Mesothelial cell of epicardium (in vitro differentiated cells): ENCODE measurements around the gene GEMIN2. TPM values are rescaled to one million over a fixed set of nuclear protein-coding genes. Genes with fewer than 3 reads are reported as not detected.
A peak's percentile ranks its signal among the peaks of the same experiment; 100 is the strongest.

Source experiments
- DNase-seq, 2 experiments: peaks; one replicate each; pipeline ENCODE4 v3.0.0; 2021; ENCODE audit warnings: low spot score in 2 of 2; ENCODE audit not compliant: unreplicated experiment in 2 of 2
- H3K27ac Mint-ChIP-seq: 2 replicates; pipeline ENCODE4 v1.8.0; 2021; ENCODE audit warnings: mixed read lengths
- H3K27me3 Mint-ChIP-seq: 2 replicates; pipeline ENCODE4 v1.8.0; 2021; ENCODE audit warnings: low read depth, mixed read lengths
- H3K36me3 Mint-ChIP-seq: 2 replicates; pipeline ENCODE4 v1.8.0; 2021; ENCODE audit warnings: mixed read lengths
- H3K4me1 Mint-ChIP-seq: 2 replicates; pipeline ENCODE4 v1.8.0; 2021; ENCODE audit warnings: mixed read lengths
- H3K4me3 Mint-ChIP-seq: 2 replicates; pipeline ENCODE4 v1.8.0; 2021; ENCODE audit warnings: mild to moderate bottlenecking, moderate library complexity, mixed read lengths
- H3K9me3 Mint-ChIP-seq: 2 replicates; pipeline ENCODE4 v1.8.0; 2021; ENCODE audit warnings: mixed read lengths
- CTCF ChIP-seq: fragments of 200-600 bp; sonication (generic); IDR thresholded peaks from one replicate; pipeline ENCODE4 v1.5.0; 2021; ENCODE audit warnings: antibody characterized with exemption; ENCODE audit not compliant: unreplicated experiment
- total RNA-seq: library from RNA; stranded (reverse); gene quantifications from 3 replicates; pipeline ENCODE4 v1.2.1, GENCODE V29; 2021

Gene GEMIN2
- total RNA-seq, 1 donor from 2014 or later, result 13.9 TPM

DNA sequence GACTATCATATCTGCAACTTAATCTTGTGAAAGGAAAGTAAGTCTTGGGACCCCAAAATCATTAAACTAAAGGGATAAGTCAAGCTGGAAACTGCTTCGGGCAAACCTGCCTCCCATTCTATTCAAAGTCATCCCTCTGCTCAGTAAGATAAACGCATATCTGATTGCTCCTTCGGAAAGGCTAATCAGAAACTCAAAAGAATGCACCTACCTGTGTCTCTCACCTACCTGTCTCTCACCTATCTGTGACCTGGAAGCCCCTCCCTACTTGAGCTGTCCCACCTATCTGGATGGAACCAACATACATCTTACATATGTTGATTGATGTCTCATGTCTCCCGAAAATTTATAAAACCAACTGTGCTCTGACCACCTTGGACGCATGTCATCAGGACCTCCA is 31.0 kb upstream of the GEMIN2 start:
- no peak for DNase-seq
- H3K27me3 Mint-ChIP-seq, result no peaks in the 10 kb centered on the region
- TF ChIP-seq CTCF, result no peak
- no peaks in the 10 kb centered on the region for H3K9me3 Mint-ChIP-seq
- no peak overlapping the region for H3K27ac Mint-ChIP-seq
- H3K4me3 Mint-ChIP-seq, result no peak overlapping the region
- H3K4me1 Mint-ChIP-seq, result no peaks in the 10 kb centered on the region
- H3K36me3 Mint-ChIP-seq, result peaks cover 51% of the 10 kb centered on the region

DNA sequence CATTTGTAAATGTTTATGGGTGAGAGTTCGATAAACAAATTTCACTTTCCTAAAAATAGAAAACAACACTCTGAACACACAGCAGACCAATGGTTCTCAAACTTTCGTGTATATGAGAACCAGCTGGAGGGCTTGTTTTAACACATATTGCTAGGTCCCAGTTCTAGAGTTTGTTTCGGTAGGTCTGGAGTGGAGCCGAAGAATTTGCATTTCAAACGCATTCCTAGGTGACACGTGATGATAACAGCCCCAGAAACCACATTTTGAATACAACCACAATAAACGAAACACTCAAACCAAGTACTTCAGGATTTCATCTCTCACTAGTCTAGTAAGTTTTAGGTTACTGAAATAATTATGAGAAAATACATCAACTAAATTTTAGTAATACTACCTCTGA is 28.2 kb upstream of the GEMIN2 start:
- no peaks in the 10 kb centered on the region for H3K27me3 Mint-ChIP-seq
- TF ChIP-seq CTCF, result no peak
- H3K27ac Mint-ChIP-seq, result no peak overlapping the region
- DNase-seq, result no peak
- peaks cover 54% of the 10 kb centered on the region for H3K36me3 Mint-ChIP-seq
- H3K9me3 Mint-ChIP-seq, result no peaks in the 10 kb centered on the region
- H3K4me3 Mint-ChIP-seq, result no peak overlapping the region
- no peaks in the 10 kb centered on the region for H3K4me1 Mint-ChIP-seq

- no peak overlapping the region for H3K4me3 Mint-ChIP-seq
- no peaks in the 10 kb centered on the region for H3K9me3 Mint-ChIP-seq
- H3K27ac Mint-ChIP-seq, result no peak overlapping the region
- no peaks in the 10 kb centered on the region for H3K4me1 Mint-ChIP-seq
- H3K36me3 Mint-ChIP-seq, result peaks cover 56% of the 10 kb centered on the region
- TF ChIP-seq CTCF, result no peak
- no peak for DNase-seq
- H3K27me3 Mint-ChIP-seq, result no peaks in the 10 kb centered on the region
Observed at GRCh38 chr14:39087493-39087892, 26.6 kb upstream of the GEMIN2 start.

DNA sequence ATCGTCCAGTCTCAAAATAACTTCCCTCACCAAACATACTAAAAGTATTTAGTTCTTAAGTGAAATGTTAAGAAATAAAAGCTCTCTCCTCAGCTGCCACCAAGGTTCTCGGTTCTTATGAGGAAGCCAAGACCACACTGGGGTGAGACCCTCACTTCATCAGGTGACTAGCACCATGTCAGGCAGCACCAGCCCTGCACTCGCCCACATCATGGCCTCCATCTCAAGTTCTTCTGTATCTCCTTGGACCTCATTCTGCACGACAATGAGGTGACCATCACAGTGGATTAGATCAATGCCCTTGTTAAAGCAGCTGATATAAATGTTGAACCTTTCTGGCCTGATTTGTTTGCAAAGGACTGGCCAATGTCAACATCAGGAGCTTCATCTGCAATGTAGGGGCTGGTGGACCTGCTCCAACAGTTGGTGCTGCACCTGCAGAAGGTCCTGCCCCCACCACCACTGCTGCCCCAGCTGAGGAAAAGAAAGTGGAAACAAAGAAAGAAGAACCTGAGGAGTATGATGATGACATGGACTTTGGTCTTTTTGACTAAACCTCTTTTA is 23.5 kb upstream of the GEMIN2 start:
- TF ChIP-seq CTCF, result no peak
- no peak overlapping the region for H3K4me3 Mint-ChIP-seq
- H3K36me3 Mint-ChIP-seq, result peaks cover 46% of the 10 kb centered on the region
- no peaks in the 10 kb centered on the region for H3K4me1 Mint-ChIP-seq
- no peak overlapping the region for H3K27ac Mint-ChIP-seq
- DNase-seq, result no peak
- no peaks in the 10 kb centered on the region for H3K9me3 Mint-ChIP-seq
- H3K27me3 Mint-ChIP-seq, result no peaks in the 10 kb centered on the region

- Mint-ChIP-seq H3K27ac (no peak overlapping the region), H3K36me3 (peaks cover 39% of the 10 kb centered on the region), H3K4me3 (no peak overlapping the region), H3K9me3 (no peaks in the 10 kb centered on the region), H3K27me3 (no peaks in the 10 kb centered on the region), H3K4me1 (no peaks in the 10 kb centered on the region)
- no peak for DNase-seq
- no peak for TF ChIP-seq CTCF
Observed at GRCh38 chr14:39091716-39092115, 22.4 kb upstream of the GEMIN2 start.

- Mint-ChIP-seq H3K9me3 (no peaks in the 10 kb centered on the region), H3K4me3 (no peak overlapping the region), H3K4me1 (peaks cover 9% of the 10 kb centered on the region), H3K27me3 (no peaks in the 10 kb centered on the region), H3K27ac (peak overlapping the region; percentile 7), H3K36me3 (peaks cover 25% of the 10 kb centered on the region)
- DNase-seq, result no peak
- TF ChIP-seq CTCF, result no peak
Observed at GRCh38 chr14:39094515-39094914, 19.6 kb upstream of the GEMIN2 start.
